DND-41 (cell line): ENCODE data around the gene SLC25A42.
"Not testable (repeated sequence)": the region's sequence is repeated elsewhere in the genome, so short reads cannot be mapped to it uniquely, and the experiment has no call there.

ENCODE experiments used
- ATAC-seq: fragments of 200-7000 bp; cut with Tn5 transposase; 3 replicates; pipeline ENCODE4 v1.9.1; 2021; ENCODE audit warnings: low read depth; ENCODE audit not compliant: insufficient read depth
- DNase-seq: peaks from one replicate; pipeline ENCODE4 v3.0.0-alpha.2; 2020
- H2AFZ ChIP-seq: 2 replicates; pipeline ENCODE4 v1.6.0; 2012; ENCODE audit warnings: low read depth, low read length
- H3K27ac ChIP-seq: 2 replicates; pipeline ENCODE4 v1.5.1; 2012; ENCODE audit warnings: low read length, inconsistent platforms
- H3K27me3 ChIP-seq: fragments of 200-600 bp; sonication (generic); 2 replicates; pipeline ENCODE4 v1.6.0; 2012; ENCODE audit warnings: low read length, mild to moderate bottlenecking, inconsistent platforms; ENCODE audit not compliant: insufficient read depth, poor library complexity
- H3K36me3 ChIP-seq: 2 replicates; pipeline ENCODE4 v1.5.1; 2012; ENCODE audit warnings: low read length, inconsistent platforms; ENCODE audit not compliant: insufficient read depth
- H3K4me1 ChIP-seq: 2 replicates; pipeline ENCODE4 v1.5.1; 2012; ENCODE audit warnings: mild to moderate bottlenecking, low read length; ENCODE audit not compliant: insufficient read depth
- H3K4me2 ChIP-seq: 2 replicates; pipeline ENCODE4 v1.6.0; 2012; ENCODE audit warnings: mild to moderate bottlenecking, moderate library complexity, low read length, inconsistent platforms; ENCODE audit not compliant: insufficient read depth
- H3K4me3 ChIP-seq, 2 experiments: fragments of 200-600 bp in 1 of 2; shearing (Covaris generic) in 1 of 2; 2 replicates each; pipeline ENCODE4 v1.5.1; 2012 to 2016; ENCODE audit warnings: inconsistent platforms in 2 of 2, low read length in 2 of 2, mild to moderate bottlenecking in 2 of 2, low read depth in 1 of 2, moderate library complexity in 1 of 2
- H3K79me2 ChIP-seq: 2 replicates; pipeline ENCODE4 v1.6.0; 2012; ENCODE audit warnings: low read length, inconsistent platforms; ENCODE audit not compliant: insufficient read depth
- H3K9ac ChIP-seq: 2 replicates; pipeline ENCODE4 v1.6.0; 2012; ENCODE audit warnings: low read depth, mild to moderate bottlenecking, inconsistent platforms, low read length, moderate library complexity
- H3K9me3 ChIP-seq: 2 replicates; pipeline ENCODE4 v1.5.1; 2012; ENCODE audit warnings: low read length, moderate library complexity, mild to moderate bottlenecking, inconsistent platforms; ENCODE audit not compliant: insufficient read depth, severe bottlenecking
- H4K20me1 ChIP-seq: 2 replicates; pipeline ENCODE4 v1.6.0; 2012; ENCODE audit warnings: low read length; ENCODE audit not compliant: insufficient read depth
- EZH2 ChIP-seq: IDR thresholded peaks from 3 replicates; pipeline ENCODE4 v1.6.1; 2012; ENCODE audit warnings: borderline replicate concordance, low read depth, mild to moderate bottlenecking, moderate library complexity, low read length, inconsistent platforms; ENCODE audit not compliant: severe bottlenecking
- TF ChIP-seq, protein P1 (sequence below): IDR thresholded peaks from 2 replicates; pipeline ENCODE4 v1.5.1; 2012; ENCODE audit warnings: borderline replicate concordance, low read length, moderate library complexity, mild to moderate bottlenecking; ENCODE audit not compliant: poor library complexity, severe bottlenecking; ENCODE audit errors: extremely low read depth

SLC25A42 gene

GRCh38 chr19:19146865-19147264, 83.1 kb downstream of the SLC25A42 start:
- Histone ChIP-seq H3K79me2 (no peaks in the 10 kb centered on the region), H4K20me1 (no peaks in the 10 kb centered on the region), H3K4me2 (no peak overlapping the region), H3K9ac (no peak overlapping the region), H3K27me3 (no peaks in the 10 kb centered on the region), H3K4me1 (no peaks in the 10 kb centered on the region), H3K36me3 (peaks cover 9% of the 10 kb centered on the region), H3K27ac (no peak overlapping the region), H3K4me3 (no peak overlapping the region), H3K9me3 (no peaks in the 10 kb centered on the region), H2AFZ (no peak overlapping the region)
- ATAC-seq = no peak
- no peak for TF ChIP-seq EZH2
- TF ChIP-seq, protein P1, sequence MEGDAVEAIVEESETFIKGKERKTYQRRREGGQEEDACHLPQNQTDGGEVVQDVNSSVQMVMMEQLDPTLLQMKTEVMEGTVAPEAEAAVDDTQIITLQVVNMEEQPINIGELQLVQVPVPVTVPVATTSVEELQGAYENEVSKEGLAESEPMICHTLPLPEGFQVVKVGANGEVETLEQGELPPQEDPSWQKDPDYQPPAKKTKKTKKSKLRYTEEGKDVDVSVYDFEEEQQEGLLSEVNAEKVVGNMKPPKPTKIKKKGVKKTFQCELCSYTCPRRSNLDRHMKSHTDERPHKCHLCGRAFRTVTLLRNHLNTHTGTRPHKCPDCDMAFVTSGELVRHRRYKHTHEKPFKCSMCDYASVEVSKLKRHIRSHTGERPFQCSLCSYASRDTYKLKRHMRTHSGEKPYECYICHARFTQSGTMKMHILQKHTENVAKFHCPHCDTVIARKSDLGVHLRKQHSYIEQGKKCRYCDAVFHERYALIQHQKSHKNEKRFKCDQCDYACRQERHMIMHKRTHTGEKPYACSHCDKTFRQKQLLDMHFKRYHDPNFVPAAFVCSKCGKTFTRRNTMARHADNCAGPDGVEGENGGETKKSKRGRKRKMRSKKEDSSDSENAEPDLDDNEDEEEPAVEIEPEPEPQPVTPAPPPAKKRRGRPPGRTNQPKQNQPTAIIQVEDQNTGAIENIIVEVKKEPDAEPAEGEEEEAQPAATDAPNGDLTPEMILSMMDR = no peak
- DNase-seq = no peak

DNA sequence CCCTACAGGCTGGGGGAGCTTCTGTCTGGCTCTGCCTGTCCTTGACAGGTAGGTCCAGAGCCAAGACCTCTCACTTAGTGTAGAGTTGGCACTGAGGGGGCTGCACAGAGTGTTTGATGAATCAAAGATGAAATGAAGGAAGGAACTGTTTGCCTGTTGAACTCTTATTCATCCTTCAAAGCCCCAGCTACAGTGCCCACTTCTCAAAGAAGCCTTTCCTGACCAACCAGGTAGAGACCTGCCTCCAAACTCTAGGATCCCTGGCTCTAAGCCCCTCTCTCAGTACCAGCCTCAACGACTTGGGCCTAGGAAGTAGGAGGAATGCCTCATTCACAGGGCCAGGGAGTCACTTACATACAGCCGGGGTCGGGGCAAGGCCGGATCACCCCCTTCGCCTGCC, 83.5 kb downstream of the SLC25A42 start:
- H2AFZ ChIP-seq = no peak overlapping the region
- H3K27ac ChIP-seq = no peak overlapping the region
- H3K9ac ChIP-seq = no peak overlapping the region
- H3K4me1 ChIP-seq = no peaks in the 10 kb centered on the region
- no peaks in the 10 kb centered on the region for H3K79me2 ChIP-seq
- H3K9me3 ChIP-seq = no peaks in the 10 kb centered on the region
- H4K20me1 ChIP-seq = no peaks in the 10 kb centered on the region
- no peaks in the 10 kb centered on the region for H3K27me3 ChIP-seq
- peaks cover 9% of the 10 kb centered on the region for H3K36me3 ChIP-seq
- H3K4me3 ChIP-seq = no peak overlapping the region
- DNase-seq = no peak
- TF ChIP-seq, protein P1 = no peak
- no peak for TF ChIP-seq EZH2
- H3K4me2 ChIP-seq = no peak overlapping the region
- ATAC-seq = no peak

DNA sequence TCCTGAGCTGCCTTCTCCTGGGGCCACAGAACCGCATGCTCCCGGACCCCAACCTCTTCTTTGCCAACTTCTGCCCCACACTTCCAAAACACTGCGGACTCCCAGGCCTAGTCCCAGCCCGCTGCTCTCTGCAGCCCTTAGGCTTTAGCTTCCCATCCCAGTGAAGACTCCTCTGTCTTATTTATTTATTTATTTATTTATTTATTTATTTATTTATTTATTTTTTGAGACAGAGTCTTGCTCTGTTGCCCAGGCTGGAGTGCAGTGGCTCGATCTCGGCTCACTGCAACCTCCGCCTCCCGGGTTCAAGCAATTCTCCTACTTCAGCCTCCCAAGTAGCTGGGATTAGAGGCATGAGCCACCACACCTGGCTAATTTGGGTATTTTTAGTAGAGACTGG, 84.7 kb downstream of the SLC25A42 start:
- H3K79me2 ChIP-seq, H4K20me1 ChIP-seq, H2AFZ ChIP-seq, H3K4me1 ChIP-seq, H3K36me3 ChIP-seq, H3K9me3 ChIP-seq, H3K27ac ChIP-seq, H3K4me3 ChIP-seq, DNase-seq, H3K27me3 ChIP-seq, ATAC-seq, H3K9ac ChIP-seq, H3K4me2 ChIP-seq: not testable (repeated sequence)

DNA sequence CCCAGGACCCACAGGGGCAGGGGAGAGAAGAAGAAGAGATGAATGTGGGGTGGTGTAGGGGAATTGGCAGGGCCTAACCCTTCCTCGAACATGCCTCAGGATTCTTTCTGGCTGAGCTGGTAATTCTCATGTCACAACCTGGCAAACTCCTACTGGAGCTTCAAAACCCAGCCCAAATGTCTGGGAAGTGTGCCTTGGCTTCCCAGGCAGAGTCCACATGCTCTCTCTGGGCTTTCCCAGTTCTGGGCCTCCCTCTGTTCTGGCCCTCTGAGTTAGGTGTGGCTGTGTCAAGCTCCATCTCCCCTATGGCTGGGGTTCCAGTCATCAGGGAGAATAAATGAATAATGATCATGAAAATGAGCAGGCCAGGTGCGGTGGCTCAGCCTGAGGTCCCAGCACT, 85.6 kb downstream of the SLC25A42 start:
- no peak overlapping the region for H3K27ac ChIP-seq
- H3K79me2 ChIP-seq = no peaks in the 10 kb centered on the region

More for the DNA sequence above, 85.6 kb downstream of the SLC25A42 start:
- H4K20me1 ChIP-seq = no peaks in the 10 kb centered on the region
- peaks cover 9% of the 10 kb centered on the region for H3K36me3 ChIP-seq
- no peaks in the 10 kb centered on the region for H3K4me1 ChIP-seq
- TF ChIP-seq, protein P1 = no peak
- no peak for TF ChIP-seq EZH2
- no peaks in the 10 kb centered on the region for H3K9me3 ChIP-seq
- ATAC-seq = no peak
- H3K27me3 ChIP-seq = no peaks in the 10 kb centered on the region
- no peak for DNase-seq
- no peak overlapping the region for H3K4me2 ChIP-seq
- H2AFZ ChIP-seq = no peak overlapping the region
- no peak overlapping the region for H3K4me3 ChIP-seq
- H3K9ac ChIP-seq = no peak overlapping the region
